Pons (tissue), 1 donor: ENCODE measurements around the gene F7.
"Not testable (repeated sequence)": the region's sequence is repeated elsewhere in the genome, so short reads cannot be mapped to it uniquely, and the experiment has no call there.

Source experiments
- DNase-seq: peaks from one replicate; pipeline ENCODE4 v3.0.0-alpha.2; 2016; ENCODE audit warnings: low spot score

Gene F7

GRCh38 chr13:113105032-113105920 is at the start of gene F7:
F7 (plus strand) TSS chr13:113105791; CDS start chr13:113105842, 51 bp downstream.
- DNase-seq = no peak

GRCh38 chr13:113057084-113057483 is 48.5 kb upstream of the F7 start:
- DNase-seq = no peak

GRCh38 chr13:113057559-113057958 is 48.0 kb upstream of the F7 start:
- not testable (repeated sequence) for DNase-seq

GRCh38 chr13:113058129-113058987 is 47.2 kb upstream of the F7 start:
- DNase-seq = no peak

GRCh38 chr13:113058988-113059850 is 46.4 kb upstream of the F7 start:
- DNase-seq = no peak

GRCh38 chr13:113059891-113060290 is 45.7 kb upstream of the F7 start:
- no peak for DNase-seq

- DNase-seq = no peak
Measured at GRCh38 chr13:113060557-113061270, 44.9 kb upstream of the F7 start.

GRCh38 chr13:113061271-113061625 is 44.3 kb upstream of the F7 start:
- DNase-seq = peak; percentile 88

- no peak for DNase-seq
Measured at GRCh38 chr13:113061796-113062425, 43.7 kb upstream of the F7 start.

- DNase-seq = no peak
Measured at GRCh38 chr13:113062691-113063090, 42.9 kb upstream of the F7 start.

GRCh38 chr13:113063091-113063491 is 42.5 kb upstream of the F7 start:
- no peak for DNase-seq

GRCh38 chr13:113064000-113064533 is 41.5 kb upstream of the F7 start:
- DNase-seq = no peak

GRCh38 chr13:113064534-113065405 is 40.8 kb upstream of the F7 start:
- no peak for DNase-seq

- no peak for DNase-seq
Measured at GRCh38 chr13:113065406-113066141, 40.0 kb upstream of the F7 start.

GRCh38 chr13:113066142-113066455 is 39.5 kb upstream of the F7 start:
- no peak for DNase-seq

- no peak for DNase-seq
Measured at GRCh38 chr13:113066746-113067145, 38.8 kb upstream of the F7 start.

GRCh38 chr13:113069861-113070805 is 35.5 kb upstream of the F7 start:
- no peak for DNase-seq

- no peak for DNase-seq
Measured at GRCh38 chr13:113070855-113071254, 34.7 kb upstream of the F7 start.
